Measurements from ENCODE around the gene LRP1B. TPM values are rescaled to one million over a fixed set of nuclear protein-coding genes. Genes with fewer than 3 reads are reported as not detected.

LRP1B gene
- polyA plus RNA-seq, 2 of the 4 experiments (the other 2 are of a cell fraction): 0.03 TPM; not detected in 1

- H3K9me3 ChIP-seq: no peaks in the 10 kb centered on the region
- TF ChIP-seq CEBPB (IDR thresholded peaks at IDR 0.05) (no peak), HOXA7 (CRISPR knock-in tag; IDR thresholded peaks at IDR 0.05) (no peak), BHLHE40 (IDR thresholded peaks at IDR 0.05; ENCODE audit: low read depth, low read length) (no peak), ATOH8 (CRISPR knock-in tag; IDR thresholded peaks at IDR 0.05; ENCODE audit: low read depth) (no peak), RNF2 (IDR thresholded peaks at IDR 0.05; ENCODE audit: borderline replicate concordance, low read depth) (no peak), JUNB (IDR thresholded peaks at IDR 0.05) (no peak), HEYL (CRISPR knock-in tag; IDR thresholded peaks at IDR 0.05) (no peak), MAZ (IDR thresholded peaks at IDR 0.05; ENCODE audit: borderline replicate concordance, low read depth, low read length) (no peak), EHF (CRISPR knock-in tag; IDR thresholded peaks at IDR 0.05) (no peak), REST (IDR thresholded peaks at IDR 0.05) (no peak), TFCP2L1 (CRISPR knock-in tag; IDR thresholded peaks at IDR 0.05) (no peak), PBX3 (IDR thresholded peaks at IDR 0.05) (no peak), CHD2 (IDR thresholded peaks at IDR 0.05; ENCODE audit: low read length, partially characterized antibody) (no peak), POLR2A (IDR thresholded peaks at IDR 0.05; ENCODE audit: low read length) (no peak), ESRRA (IDR thresholded peaks at IDR 0.05; ENCODE audit: borderline replicate concordance, low read length) (no peak), SMC3 (IDR thresholded peaks at IDR 0.05) (no peak), FOSB (CRISPR knock-in tag; IDR thresholded peaks at IDR 0.05) (no peak), FOXS1 (CRISPR knock-in tag; IDR thresholded peaks at IDR 0.05) (no peak)
- DNase-seq (ENCODE audit: low read depth in 1 of 2, low spot score in 1 of 2) (no peak), FAIRE-seq (no peak), ATAC-seq (no peak)
- H3K4me1 ChIP-seq: no peaks in the 10 kb centered on the region
- no peak overlapping the region for H3K4me2 ChIP-seq
- WGBS (ENCODE audit: missing lambda C conversion rate): 24% methylated on average over 4 of the region's 4 CpGs
- POLR2A ChIA-PET: no interaction called here
- no peak overlapping the region for H3K27ac ChIP-seq
- CTCF ChIA-PET: interaction anchor here (1.7 kb wide), 1 partner anchor 116 kb away, joined by 3 read pairs; no protein-coding TSS in a partner anchor
- H3K4me3 ChIP-seq: no peak overlapping the region
Observed at GRCh38 chr2:141699573-141699972, 431.2 kb downstream of the LRP1B start.

- H3K4me2 ChIP-seq: no peak overlapping the region
- H3K4me3 ChIP-seq: no peak overlapping the region
- ATAC-seq: no peak
- H3K4me1 ChIP-seq: no peaks in the 10 kb centered on the region
- WGBS (ENCODE audit: missing lambda C conversion rate): 57% methylated on average over 2 of the region's 2 CpGs
- CTCF ChIA-PET: interaction anchor here (1.7 kb wide), 1 partner anchor 117 kb away, joined by 3 read pairs; no protein-coding TSS in a partner anchor
- no peak for FAIRE-seq
- no peak for DNase-seq (ENCODE audit: low read depth in 1 of 2, low spot score in 1 of 2)
- H3K27ac ChIP-seq: no peak overlapping the region
- no peaks in the 10 kb centered on the region for H3K9me3 ChIP-seq
- POLR2A ChIA-PET: no interaction called here
- no peak for TF ChIP-seq HOXA7 (CRISPR knock-in tag; IDR thresholded peaks at IDR 0.05)
- TF ChIP-seq HES2 (IDR thresholded peaks at IDR 0.05): no peak
- no peak for TF ChIP-seq ZNF302 (CRISPR knock-in tag; IDR thresholded peaks at IDR 0.05)
- no peak for TF ChIP-seq FOSL2 (IDR thresholded peaks at IDR 0.05)
- TF ChIP-seq FOSL2 (CRISPR knock-in tag; IDR thresholded peaks at IDR 0.05): no peak
- TF ChIP-seq RFX5 (IDR thresholded peaks at IDR 0.05): no peak
- TF ChIP-seq CBX8 (IDR thresholded peaks at IDR 0.05): no peak
- TF ChIP-seq NR3C1 (IDR thresholded peaks at IDR 0.05): no peak
- TF ChIP-seq ESRRA (IDR thresholded peaks at IDR 0.05; ENCODE audit: borderline replicate concordance, low read length): no peak
- no peak for TF ChIP-seq NPAS2 (CRISPR knock-in tag; IDR thresholded peaks at IDR 0.05; ENCODE audit: borderline replicate concordance)
- TF ChIP-seq POLR2AphosphoS2 (conservative IDR thresholded peaks at IDR 0.05; ENCODE audit: low read length): no peak
- no peak for TF ChIP-seq TP53 (CRISPR knock-in tag; IDR thresholded peaks at IDR 0.05)
- TF ChIP-seq RCOR1 (IDR thresholded peaks at IDR 0.05; ENCODE audit: low read depth, low read length): no peak
- TF ChIP-seq CTCF (IDR thresholded peaks at IDR 0.05): no peak
- TF ChIP-seq PBX3 (IDR thresholded peaks at IDR 0.05): no peak
- no peak for TF ChIP-seq CHD4 (IDR thresholded peaks at IDR 0.05; ENCODE audit: borderline replicate concordance)
- no peak for TF ChIP-seq MAFK (IDR thresholded peaks at IDR 0.05; ENCODE audit: partially characterized antibody)
- TF ChIP-seq JUNB (IDR thresholded peaks at IDR 0.05): no peak
- TF ChIP-seq GATA3 (IDR thresholded peaks at IDR 0.05; ENCODE audit: borderline replicate concordance): no peak
Observed at GRCh38 chr2:141698500-141698899, 432.3 kb downstream of the LRP1B start.

Data from A549 (cell line).